ENCODE measurements around the gene CUL4A.

Gene CUL4A

GRCh38 chr13:113207890-113208420 is 1.5 kb upstream of the CUL4A start:
- in situ Hi-C loops (cut with MboI; ENCODE audit: low sequenced_read_pairs): no loop called here

GRCh38 chr13:113208421-113209335 is 735 bp upstream of the CUL4A start, which contains the start of gene PCID2:
Gene PCID2, minus strand, starts transcription at chr13:113208669. Its CDS starts 35 bp downstream, at chr13:113208634.
- in situ Hi-C loops (cut with MboI; ENCODE audit: low sequenced_read_pairs): no loop called here

DNA sequence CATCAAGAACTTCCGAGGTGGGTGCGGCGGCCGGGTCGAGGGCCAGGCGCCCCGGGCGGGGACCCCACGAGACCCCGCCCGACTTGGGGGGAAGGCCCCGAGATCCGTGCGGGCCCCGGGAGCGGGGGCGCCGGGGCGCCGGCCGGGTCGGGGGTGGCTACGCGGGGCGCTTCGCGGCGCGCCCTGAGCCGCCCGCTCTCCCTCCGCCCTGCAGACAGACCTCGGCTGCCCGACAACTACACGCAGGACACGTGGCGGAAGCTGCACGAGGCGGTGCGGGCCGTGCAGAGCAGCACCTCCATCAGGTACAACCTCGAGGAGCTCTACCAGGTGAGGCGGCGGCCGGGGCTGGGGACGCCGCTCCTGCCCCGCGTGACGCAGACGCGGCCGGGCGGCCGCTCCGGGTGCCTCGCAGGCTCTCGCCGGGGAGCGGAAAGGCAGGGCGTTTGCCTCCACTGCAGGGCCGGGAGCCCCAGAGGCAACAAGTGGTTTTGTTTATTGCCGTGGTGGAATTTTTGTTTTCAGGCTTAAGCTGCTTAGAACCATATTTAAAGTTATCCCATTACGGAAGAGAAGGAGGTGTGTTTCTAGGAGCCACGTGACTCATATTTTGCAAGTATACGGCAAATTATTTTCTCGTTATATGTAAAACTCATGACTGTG is 477 bp downstream of the CUL4A start:
- in situ Hi-C loops (cut with MboI; ENCODE audit: low sequenced_read_pairs): no loop called here

DNA sequence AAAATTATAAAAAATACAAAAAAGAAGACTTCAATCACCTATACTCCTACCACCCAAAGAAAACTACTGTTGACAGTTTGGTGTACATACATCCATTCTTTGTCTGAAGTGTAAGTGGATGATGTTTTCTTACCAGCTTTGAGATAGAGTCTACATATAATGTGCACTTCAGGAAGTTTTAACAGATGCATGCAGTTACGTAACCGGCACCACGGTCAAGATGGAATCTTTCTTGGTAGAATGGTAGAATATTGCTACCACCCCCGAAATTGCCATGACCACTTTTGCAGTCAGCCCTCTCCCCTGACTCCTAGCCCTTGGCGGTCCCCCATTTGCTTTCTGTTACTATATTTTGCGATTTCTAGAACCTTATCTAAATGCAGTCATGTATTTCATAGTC is 1.4 kb downstream of the CUL4A start:
- in situ Hi-C loops (cut with MboI; ENCODE audit: low sequenced_read_pairs): no loop called here

DNA sequence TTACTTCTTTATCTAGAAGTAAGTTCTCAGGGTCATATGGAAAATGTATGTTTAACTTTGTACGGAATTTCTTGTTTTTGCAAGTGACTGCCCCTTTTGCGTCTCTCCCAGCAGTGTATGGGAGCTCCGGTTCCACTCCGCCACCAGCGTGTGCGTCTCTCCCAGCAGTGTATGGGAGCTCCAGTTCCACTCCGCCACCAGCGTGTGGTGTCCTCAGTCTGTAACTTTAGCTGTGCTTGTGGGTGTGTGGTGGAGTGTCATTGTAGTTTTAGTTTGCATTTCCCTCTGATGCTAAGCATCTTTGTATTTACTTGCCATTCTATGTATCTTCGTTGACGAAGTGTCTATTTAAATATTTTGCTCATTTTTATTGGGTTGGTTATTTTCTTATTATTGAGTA is 2.4 kb downstream of the CUL4A start:
- in situ Hi-C loops (cut with MboI; ENCODE audit: low sequenced_read_pairs): no loop called here

- in situ Hi-C loops (cut with MboI; ENCODE audit: low sequenced_read_pairs): no loop called here
Measured at GRCh38 chr13:113216254-113217048, 7.0 kb downstream of the CUL4A start.

GRCh38 chr13:113218586-113218985 is 9.2 kb downstream of the CUL4A start:
- in situ Hi-C loops (cut with MboI; ENCODE audit: low sequenced_read_pairs): no loop called here

- in situ Hi-C loops (cut with MboI; ENCODE audit: low sequenced_read_pairs): no loop called here
Measured at GRCh38 chr13:113219256-113219940, 10.0 kb downstream of the CUL4A start.

GRCh38 chr13:113220141-113220598 is 10.8 kb downstream of the CUL4A start:
- in situ Hi-C loops (cut with MboI; ENCODE audit: low sequenced_read_pairs): no loop called here

DNA sequence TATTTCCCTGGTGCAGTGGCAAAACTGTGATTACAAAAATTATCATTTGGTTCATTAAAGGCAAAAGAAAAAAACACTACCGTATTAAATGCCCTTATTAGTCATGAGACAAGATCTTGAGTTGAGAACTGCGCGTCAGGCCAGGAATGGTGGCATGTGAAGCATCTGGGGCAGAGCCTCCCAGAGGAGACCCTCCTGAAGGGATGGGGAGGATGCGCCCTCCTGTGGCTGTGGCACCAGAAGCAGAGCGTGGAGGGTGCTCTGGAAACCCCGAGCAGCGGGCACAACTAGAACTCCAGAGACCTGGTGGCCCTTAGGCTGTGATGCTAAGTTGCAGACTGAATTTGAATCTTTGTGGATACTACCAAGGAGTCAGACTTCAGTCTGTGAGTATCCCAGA is 11.5 kb downstream of the CUL4A start:
- in situ Hi-C loops (cut with MboI; ENCODE audit: low sequenced_read_pairs): no loop called here

DNA sequence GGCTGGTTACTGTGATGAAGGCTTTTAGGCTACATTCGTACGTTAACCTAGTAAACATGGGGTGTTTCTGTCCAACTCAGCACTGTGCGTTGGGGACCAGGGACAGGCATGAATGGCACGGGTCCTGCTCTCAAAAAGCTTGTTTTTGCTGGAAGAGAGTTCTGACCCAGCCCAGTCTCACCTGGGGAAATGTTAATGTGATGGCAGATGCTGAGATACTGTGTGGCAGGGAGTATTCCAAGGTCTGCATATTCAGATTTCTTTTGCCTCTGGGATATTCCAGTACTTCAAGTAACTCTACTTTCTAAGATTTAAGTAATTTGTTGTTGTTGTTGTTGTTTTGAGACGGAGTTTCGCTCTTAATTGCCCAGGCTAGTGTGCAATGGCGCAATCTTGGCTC is 13.7 kb downstream of the CUL4A start:
- in situ Hi-C loops (cut with MboI; ENCODE audit: low sequenced_read_pairs): no loop called here

- in situ Hi-C loops (cut with MboI; ENCODE audit: low sequenced_read_pairs): no loop called here
Measured at GRCh38 chr13:113224486-113224885, 15.1 kb downstream of the CUL4A start.

DNA sequence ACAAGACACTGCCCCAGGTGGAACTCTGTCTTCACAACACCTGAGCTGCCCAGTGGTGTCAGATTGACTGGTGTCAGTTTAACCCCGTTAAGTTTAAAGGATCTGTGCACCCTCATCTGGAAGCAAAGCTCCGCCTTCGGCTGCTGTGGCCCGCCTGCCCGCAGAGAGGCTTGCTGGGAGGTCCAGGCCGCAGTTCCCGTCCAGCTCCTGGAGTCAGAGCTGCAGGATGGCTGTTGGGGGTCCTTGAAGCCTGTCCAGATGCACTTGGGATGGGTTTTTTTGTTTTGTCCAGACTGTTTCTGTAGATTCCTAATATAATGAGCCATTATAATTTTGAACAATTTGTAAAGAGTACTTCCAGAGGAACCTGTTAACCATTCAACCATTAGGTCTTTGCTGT is 16.1 kb downstream of the CUL4A start:
- in situ Hi-C loops (cut with MboI; ENCODE audit: low sequenced_read_pairs): no loop called here

GRCh38 chr13:113226873-113227450 is 17.5 kb downstream of the CUL4A start:
- in situ Hi-C loops (cut with MboI; ENCODE audit: low sequenced_read_pairs): no loop called here

DNA sequence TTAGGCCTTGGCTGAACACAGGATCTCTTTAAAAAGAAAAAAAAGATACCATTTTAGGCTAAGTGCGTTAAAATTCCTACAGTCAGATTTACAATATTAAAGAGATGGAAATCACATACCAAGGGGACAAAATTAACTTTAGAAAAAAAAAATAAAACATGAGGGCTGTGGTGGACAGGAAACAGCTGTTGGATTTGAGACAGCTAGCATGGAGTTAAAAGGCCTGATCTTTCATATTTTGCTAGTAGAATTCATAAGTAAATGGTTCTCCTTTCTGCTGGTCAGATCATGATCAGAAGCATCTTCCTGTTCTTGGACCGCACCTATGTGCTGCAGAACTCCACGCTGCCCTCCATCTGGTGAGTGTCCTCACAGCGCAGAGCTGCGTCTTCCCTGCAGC is 19.7 kb downstream of the CUL4A start:
- in situ Hi-C loops (cut with MboI; ENCODE audit: low sequenced_read_pairs): no loop called here

DNA sequence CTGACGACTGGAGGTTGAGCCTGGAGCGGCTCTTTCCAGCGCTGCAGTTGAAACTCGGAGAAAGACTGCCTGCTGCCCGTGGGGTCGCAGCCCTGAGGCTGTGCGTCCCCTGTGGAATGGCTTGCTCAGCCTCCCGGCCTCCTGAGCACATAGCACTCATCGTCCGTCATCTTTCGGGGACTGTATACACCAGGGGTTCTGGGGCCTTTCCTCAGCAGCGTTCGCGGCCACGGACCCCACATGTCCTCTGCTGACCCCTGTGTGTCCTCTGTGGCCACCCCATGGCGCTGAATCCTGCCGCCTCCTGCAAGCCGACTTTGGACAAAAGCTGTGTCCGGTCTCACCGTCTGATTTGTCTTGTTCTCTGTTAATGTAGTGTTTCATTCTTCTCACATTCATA is 20.4 kb downstream of the CUL4A start:
- in situ Hi-C loops (cut with MboI; ENCODE audit: low sequenced_read_pairs): no loop called here

GRCh38 chr13:113231306-113232207 is 22.1 kb downstream of the CUL4A start:
- in situ Hi-C loops (cut with MboI; ENCODE audit: low sequenced_read_pairs): no loop called here

DNA sequence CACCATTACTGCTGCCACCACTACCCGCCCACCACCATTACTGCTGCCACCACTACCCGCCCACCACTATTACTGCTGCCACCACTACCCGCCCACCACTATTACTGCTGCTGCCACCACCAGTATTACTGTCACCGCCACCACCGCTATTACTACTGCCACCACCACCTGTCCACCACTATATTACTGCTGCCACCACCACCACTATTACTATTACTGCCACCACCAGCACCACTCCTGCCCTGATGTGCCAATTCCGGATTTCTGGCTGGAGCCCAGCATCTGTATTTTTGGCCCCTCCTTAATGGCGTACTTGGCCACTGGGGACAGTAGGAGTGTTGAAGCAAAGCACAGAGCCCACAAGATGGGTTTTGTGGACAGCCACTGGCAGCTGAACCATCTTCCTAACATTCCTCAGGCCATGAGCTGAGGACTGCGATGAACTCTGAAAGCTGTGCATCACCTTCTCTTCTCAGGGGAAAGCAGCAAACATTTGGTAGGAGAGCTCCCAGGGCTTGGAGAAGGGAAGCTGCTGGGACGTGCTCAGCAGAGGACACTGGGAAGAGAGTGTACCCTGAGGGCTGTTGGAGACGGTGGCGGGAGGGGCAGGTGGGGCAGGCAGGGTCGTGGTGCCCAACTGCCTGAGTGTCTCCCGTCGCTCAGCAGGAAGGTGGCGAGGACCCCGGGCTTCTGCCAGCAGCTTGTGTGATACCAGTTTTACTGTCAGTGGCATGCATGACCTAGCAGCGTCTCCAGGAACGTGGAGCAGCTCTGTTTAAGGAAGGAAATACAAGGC is 23.0 kb downstream of the CUL4A start:
- in situ Hi-C loops (cut with MboI; ENCODE audit: low sequenced_read_pairs): no loop called here
